Measurements from ENCODE around the gene CAVIN3. TPM values are rescaled to one million over a fixed set of nuclear protein-coding genes. Genes with fewer than 3 reads are reported as not detected.
A peak's percentile ranks its signal among the peaks of the same experiment; 100 is the strongest.

The CAVIN3 gene, protein sequence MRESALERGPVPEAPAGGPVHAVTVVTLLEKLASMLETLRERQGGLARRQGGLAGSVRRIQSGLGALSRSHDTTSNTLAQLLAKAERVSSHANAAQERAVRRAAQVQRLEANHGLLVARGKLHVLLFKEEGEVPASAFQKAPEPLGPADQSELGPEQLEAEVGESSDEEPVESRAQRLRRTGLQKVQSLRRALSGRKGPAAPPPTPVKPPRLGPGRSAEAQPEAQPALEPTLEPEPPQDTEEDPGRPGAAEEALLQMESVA
- not detected in 2 replicates for total RNA-seq (2011; cell fraction: chromatin; rRNA removed; ENCODE audit: low replicate concordance)
- not detected in 2 replicates for total RNA-seq (2011; cell fraction: nucleolus; rRNA removed)
- not detected in 2 replicates for total RNA-seq (2011; cell fraction: nucleoplasm; rRNA removed)
- total RNA-seq (2014; rRNA removed) (not detected in 2 replicates), total RNA-seq (2014; rRNA removed; fragmentation: Illumina TruSeq; extraction: Trizol) (not detected in 2 replicates), total RNA-seq (2015; rRNA removed; fragmentation: Illumina TruSeq; extraction: Trizol) (not detected in 2 replicates), total RNA-seq (2021) (0.13 and 0.20 TPM in 2 replicates), polyA plus RNA-seq (2011; rRNA removed) (not detected in 2 replicates), polyA plus RNA-seq (2014; fragmentation: Illumina TruSeq; extraction: Trizol) (not detected in 2 replicates), polyA plus RNA-seq (2014; fragmentation: Nextera tagmentation; extraction: Ambion mirVana) (not detected), polyA plus RNA-seq (2014; rRNA removed) (not detected in 2 replicates), polyA minus RNA-seq (2011; rRNA and poly(A)+ RNA removed) (not detected in 2 replicates), Bru-seq, nascent RNA (not detected), BruChase-seq, experiment 1, labeled RNA remaining after a 2-hour chase (not detected), BruChase-seq, experiment 2, labeled RNA remaining after a 6-hour chase (not detected)
- polyA plus RNA-seq (2011; cell fraction: cytosol; rRNA removed): 0.06 TPM in 1 of 2 replicates, not detected in the other
- not detected in 2 replicates for polyA plus RNA-seq (2011; cell fraction: nucleus; rRNA removed)
- not detected in 2 replicates for polyA plus RNA-seq (2012)
- polyA minus RNA-seq (2011; cell fraction: cytosol; rRNA and poly(A)+ RNA removed): not detected in 2 replicates
- polyA minus RNA-seq (2011; cell fraction: nucleus; rRNA and poly(A)+ RNA removed): not detected in 2 replicates
- long read RNA-seq, experiment 1: 0 reads
- long read RNA-seq, experiment 2: 0 reads
- long read RNA-seq, experiment 3: 0 reads

DNA sequence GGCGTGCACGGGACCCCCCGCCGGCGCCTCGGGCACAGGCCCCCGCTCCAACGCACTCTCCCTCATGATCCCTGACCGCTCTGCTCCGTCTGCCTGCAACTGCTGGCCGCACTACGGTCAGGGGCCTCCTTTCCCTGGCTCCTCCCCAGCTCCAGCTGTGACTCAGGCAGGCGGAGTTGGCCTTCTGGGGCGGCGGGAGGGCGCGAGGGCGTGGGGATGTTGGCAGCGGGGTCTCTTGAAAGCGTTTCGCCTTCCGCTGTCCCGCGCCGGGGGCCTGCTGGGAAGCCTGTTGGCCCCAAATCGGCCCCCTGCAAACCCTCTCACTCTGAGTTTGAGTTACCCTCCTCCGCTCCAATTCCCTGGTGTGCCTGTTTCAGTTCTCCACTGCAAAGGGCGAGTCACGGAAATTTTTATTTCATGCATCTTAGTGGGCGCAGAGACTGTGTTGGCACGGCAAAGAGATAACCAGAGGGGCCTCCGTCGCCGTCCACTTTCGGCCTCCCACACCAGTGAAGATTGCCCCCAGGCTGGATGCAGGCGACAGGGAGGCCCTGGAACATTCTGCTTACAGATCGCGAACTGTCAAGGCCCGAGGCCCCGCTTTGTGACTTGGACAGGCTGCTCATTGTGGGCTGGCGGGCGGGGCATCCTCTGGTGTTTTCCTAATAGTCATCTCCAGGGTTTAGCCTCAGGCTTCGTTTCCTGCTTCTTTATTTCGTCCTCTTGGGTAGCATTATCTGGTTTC is at the start of gene CAVIN3:
CAVIN3 (minus strand) TSS at position 91 of the 745 bp plus-strand sequence; CDS start at position 66, 25 bp downstream.
- H4K20me1 ChIP-seq (replicated peaks; ENCODE audit: control insufficient read depth, insufficient read depth, low read length): no peaks in the 10 kb centered on the region
- peak within 1 kb of the TSS; percentile 10 for H2AFZ ChIP-seq (ENCODE audit: low read depth, low read length)
- H3K4me1 ChIP-seq (replicated peaks in 1 of 2; ENCODE audit: control insufficient read depth in 2 of 2, insufficient read depth in 2 of 2, low read length in 2 of 2): peaks cover 3 to 19% of the 10 kb centered on the region in 2 experiments; a peak in 4 of 5 replicates
- no peak within 1 kb of the TSS; a peak in 1 of 4 replicates for H3K9ac ChIP-seq (ENCODE audit: insufficient read depth in 1 of 2, low read depth in 2 of 2, low read length in 2 of 2)
- no peaks in the 10 kb centered on the region for H3K36me3 ChIP-seq (ENCODE audit: control insufficient read depth, insufficient read depth, low read length)
- in situ Hi-C loops (cut with MboI) (no loop called here), intact Hi-C loops (cut with micrococcal nuclease) (no loop called here)
- H3K9me3 ChIP-seq (replicated peaks; ENCODE audit: control insufficient read depth, insufficient read depth, low read depth, low read length): no peaks in the 10 kb centered on the region
- ChIA-PET CTCF (ENCODE audit: low intra/inter-chr PET ratio) (no interaction called here), POLR2A (interaction anchor here (0.5 kb wide), 1 partner anchor 77 kb away, joined by 3 read pairs; no protein-coding TSS in a partner anchor)
- no TSS peak for BruUV-seq (replicated peaks)
- H3K27ac ChIP-seq (ENCODE audit: extremely low read depth, low read depth, low read length): no peak within 1 kb of the TSS
- peak in 1 of 4 experiments; percentile 7 for DNase-seq (ENCODE audit: extremely low read depth in 1 of 4, low spot score in 3 of 4)
- 0 out of 3 replicates have a peak, but pooled peaks have one; percentile 16 for ATAC-seq
- H3K9me1 ChIP-seq (ENCODE audit: control insufficient read depth, insufficient read depth, low read length): no peaks in the 10 kb centered on the region
- FAIRE-seq: no peak
- 13% methylated on average over 36 of the region's 44 CpGs for WGBS (ENCODE audit: insufficient coverage, low coverage, missing lambda C conversion rate)
- H3K79me2 ChIP-seq (ENCODE audit: control insufficient read depth, insufficient read depth, low read length): no peaks in the 10 kb centered on the region
- H3K27me3 ChIP-seq (ENCODE audit: control insufficient read depth in 2 of 2, insufficient read depth in 2 of 2, low read length in 2 of 2): peaks cover 23 to 59% of the 10 kb centered on the region in 2 experiments; a peak in 4 of 5 replicates
- no peak within 1 kb of the TSS for H3K4me2 ChIP-seq (ENCODE audit: insufficient read depth, low read length)
- TF ChIP-seq, protein P1, sequence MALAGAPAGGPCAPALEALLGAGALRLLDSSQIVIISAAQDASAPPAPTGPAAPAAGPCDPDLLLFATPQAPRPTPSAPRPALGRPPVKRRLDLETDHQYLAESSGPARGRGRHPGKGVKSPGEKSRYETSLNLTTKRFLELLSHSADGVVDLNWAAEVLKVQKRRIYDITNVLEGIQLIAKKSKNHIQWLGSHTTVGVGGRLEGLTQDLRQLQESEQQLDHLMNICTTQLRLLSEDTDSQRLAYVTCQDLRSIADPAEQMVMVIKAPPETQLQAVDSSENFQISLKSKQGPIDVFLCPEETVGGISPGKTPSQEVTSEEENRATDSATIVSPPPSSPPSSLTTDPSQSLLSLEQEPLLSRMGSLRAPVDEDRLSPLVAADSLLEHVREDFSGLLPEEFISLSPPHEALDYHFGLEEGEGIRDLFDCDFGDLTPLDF (CRISPR knock-in tag; IDR thresholded peaks at IDR 0.05): no peak
- TF ChIP-seq RFX7 (CRISPR knock-in tag; IDR thresholded peaks at IDR 0.05): no peak
- TF ChIP-seq FOXJ3 (CRISPR knock-in tag; IDR thresholded peaks at IDR 0.05): no peak
- no peak for TF ChIP-seq CBX1 (IDR thresholded peaks at IDR 0.05; ENCODE audit: low read depth)
- TF ChIP-seq NFXL1 (CRISPR knock-in tag; IDR thresholded peaks at IDR 0.05): no peak
- TF ChIP-seq, protein P2, sequence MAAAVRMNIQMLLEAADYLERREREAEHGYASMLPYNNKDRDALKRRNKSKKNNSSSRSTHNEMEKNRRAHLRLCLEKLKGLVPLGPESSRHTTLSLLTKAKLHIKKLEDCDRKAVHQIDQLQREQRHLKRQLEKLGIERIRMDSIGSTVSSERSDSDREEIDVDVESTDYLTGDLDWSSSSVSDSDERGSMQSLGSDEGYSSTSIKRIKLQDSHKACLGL (CRISPR knock-in tag; IDR thresholded peaks at IDR 0.05; ENCODE audit: borderline replicate concordance, poor library complexity, severe bottlenecking): no peak
- no peak for TF ChIP-seq HSF4 (CRISPR knock-in tag; IDR thresholded peaks at IDR 0.05; ENCODE audit: borderline replicate concordance)
- TF ChIP-seq, protein P3, sequence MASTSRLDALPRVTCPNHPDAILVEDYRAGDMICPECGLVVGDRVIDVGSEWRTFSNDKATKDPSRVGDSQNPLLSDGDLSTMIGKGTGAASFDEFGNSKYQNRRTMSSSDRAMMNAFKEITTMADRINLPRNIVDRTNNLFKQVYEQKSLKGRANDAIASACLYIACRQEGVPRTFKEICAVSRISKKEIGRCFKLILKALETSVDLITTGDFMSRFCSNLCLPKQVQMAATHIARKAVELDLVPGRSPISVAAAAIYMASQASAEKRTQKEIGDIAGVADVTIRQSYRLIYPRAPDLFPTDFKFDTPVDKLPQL (IDR thresholded peaks at IDR 0.05; ENCODE audit: extremely low read depth, insufficient read length): no peak
- no peak within 1 kb of the TSS for H3K4me3 ChIP-seq

Measured in K562 (cell line).